Thymus (tissue), 11 donors: ENCODE measurements around the gene CES5A. TPM values are rescaled to one million over a fixed set of nuclear protein-coding genes. Genes with fewer than 3 reads are reported as not detected.
"Not testable (repeated sequence)": the region's sequence is repeated elsewhere in the genome, so short reads cannot be mapped to it uniquely, and the experiment has no call there.

ENCODE experiments used
- DNase-seq, 9 donors: peaks; one replicate each; pipeline ENCODE4 v3.0.0-alpha.2; 2013; ENCODE audit warnings: low spot score in 9 of 9, low read depth in 6 of 9, missing footprints in 1 of 9
- H3K27ac ChIP-seq, 2 donors: one replicate each; pipeline ENCODE4 v1.5.1; 2013; ENCODE audit warnings: control low read depth in 1 of 2, low read depth in 1 of 2, low read length in 1 of 2, mild to moderate bottlenecking in 1 of 2, moderate library complexity in 1 of 2
- H3K27me3 ChIP-seq, 2 donors: one replicate each; pipeline ENCODE4 v1.5.1; 2013; ENCODE audit warnings: low read length in 1 of 2; ENCODE audit not compliant: control insufficient read depth in 2 of 2, insufficient read depth in 1 of 2
- H3K36me3 ChIP-seq, 2 donors: one replicate each; pipeline ENCODE4 v1.5.1; 2013; ENCODE audit warnings: low read length in 1 of 2, mild to moderate bottlenecking in 1 of 2, moderate library complexity in 1 of 2; ENCODE audit not compliant: control insufficient read depth in 2 of 2, insufficient read depth in 2 of 2
- H3K4me1 ChIP-seq, 2 donors: one replicate each; pipeline ENCODE4 v1.5.1; 2013; ENCODE audit warnings: low read length in 2 of 2; ENCODE audit not compliant: control insufficient read depth in 2 of 2, insufficient read depth in 2 of 2
- H3K4me3 ChIP-seq, 2 donors: one replicate each; pipeline ENCODE4 v1.5.1; 2013; ENCODE audit warnings: low read length in 2 of 2, control low read depth in 1 of 2, mild to moderate bottlenecking in 1 of 2
- H3K9me3 ChIP-seq, 2 donors: one replicate each; pipeline ENCODE4 v1.5.1; 2013; ENCODE audit warnings: low read length in 1 of 2, mild to moderate bottlenecking in 1 of 2; ENCODE audit not compliant: control insufficient read depth in 2 of 2, insufficient read depth in 1 of 2
- WGBS: extraction: QIAGEN DNeasy Blood & Tissue Kit; methylation state at CpG from one replicate; pipeline ENCODE4 v1.1.7; 2013; 5-methylcytosine and 5-hydroxymethylcytosine counted together
- polyA plus RNA-seq: library from polyadenylated mRNA; stranded (reverse); fragments of 200-250 nt; gene quantifications from one replicate; pipeline ENCODE4 v1.2.3, GENCODE V29; 2013
- total RNA-seq: library from RNA; stranded (reverse); fragments of 120-200 nt; gene quantifications from one replicate; pipeline ENCODE4 v1.2.4, GENCODE V29; 2013
- donor health status: healthy.

Gene CES5A
- total and polyA plus RNA-seq, 2 donors, result 0.09 to 1.1 TPM

- H3K9me3 ChIP-seq, result no peaks in the 10 kb centered on the region
- H3K36me3 ChIP-seq, result no peaks in the 10 kb centered on the region
- H3K4me1 ChIP-seq, result no peaks in the 10 kb centered on the region
- no peak overlapping the region for H3K4me3 ChIP-seq
- WGBS, result 88% methylated on average over 4 of the region's 4 CpGs
- no peak for DNase-seq
- H3K27ac ChIP-seq, result no peak overlapping the region
- H3K27me3 ChIP-seq, result no peaks in the 10 kb centered on the region
These were observed 50.6 kb downstream of the CES5A start for GRCh38 chr16:55824473-55825000.

DNA sequence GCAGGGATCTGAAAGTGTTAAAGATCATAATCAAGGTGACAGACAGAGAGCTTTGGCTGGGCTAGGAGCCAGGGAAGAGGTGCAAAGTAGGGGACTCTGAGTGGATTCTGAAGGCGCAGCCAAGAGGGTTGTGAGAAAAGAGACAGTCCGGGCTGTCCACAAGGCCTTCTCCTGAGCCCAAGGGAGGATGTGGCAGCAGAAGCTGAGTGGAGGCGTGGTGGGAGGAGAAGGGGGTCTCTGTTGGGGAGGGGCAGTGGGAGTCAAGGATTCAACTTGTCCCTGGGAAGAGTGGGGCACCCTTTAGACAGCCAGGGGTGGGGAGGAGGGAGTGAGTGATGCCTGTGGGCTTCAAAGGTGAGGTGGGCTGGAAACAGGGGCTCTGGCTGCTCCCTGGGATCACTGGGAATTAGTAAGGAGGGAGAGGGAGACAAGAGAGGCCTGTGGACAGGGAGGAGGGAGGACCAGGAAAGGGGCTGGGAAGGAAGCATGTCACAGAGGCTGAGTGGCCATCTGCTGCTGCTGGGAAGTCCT lies 52.8 kb downstream of the CES5A start:
- H3K36me3 ChIP-seq, result no peaks in the 10 kb centered on the region
- H3K4me3 ChIP-seq, result no peak overlapping the region
- no peak for DNase-seq
- WGBS, result 85% methylated on average over 3 of the region's 3 CpGs
- H3K27ac ChIP-seq, result no peak overlapping the region
- H3K4me1 ChIP-seq, result no peaks in the 10 kb centered on the region
- no peaks in the 10 kb centered on the region for H3K27me3 ChIP-seq
- H3K9me3 ChIP-seq, result no peaks in the 10 kb centered on the region

DNA sequence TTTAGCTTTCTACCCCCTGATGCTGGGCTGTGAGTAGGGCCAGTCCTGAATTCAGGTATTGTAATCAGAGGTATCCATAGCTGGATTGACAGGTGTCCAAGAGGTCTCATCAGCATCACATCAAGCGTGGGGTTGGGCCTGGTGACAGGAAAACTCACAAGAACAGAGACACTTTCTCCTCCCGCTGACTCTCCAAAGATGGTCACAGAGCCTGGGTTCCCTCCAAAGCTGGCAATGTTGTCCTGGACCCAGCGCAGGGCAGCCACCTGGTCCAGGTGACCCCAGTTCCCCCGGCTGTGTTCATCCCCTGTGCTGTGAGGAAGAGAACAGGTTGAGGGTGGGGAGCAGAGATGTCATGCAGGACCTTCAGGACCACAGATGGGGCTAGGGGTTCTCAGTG lies 54.0 kb downstream of the CES5A start:
- Histone ChIP-seq H3K36me3 (no peaks in the 10 kb centered on the region), H3K9me3 (no peaks in the 10 kb centered on the region), H3K4me1 (no peaks in the 10 kb centered on the region), H3K4me3 (no peak overlapping the region), H3K27me3 (no peaks in the 10 kb centered on the region), H3K27ac (no peak overlapping the region)
- no peak for DNase-seq
- 84% methylated on average over 4 of the region's 4 CpGs for WGBS

- H3K9me3 ChIP-seq, result no peaks in the 10 kb centered on the region
- H3K27ac ChIP-seq, result no peak overlapping the region
- WGBS, result 96% methylated on average over 3 of the region's 3 CpGs
- no peaks in the 10 kb centered on the region for H3K4me1 ChIP-seq
- no peaks in the 10 kb centered on the region for H3K36me3 ChIP-seq
- H3K27me3 ChIP-seq, result no peaks in the 10 kb centered on the region
- H3K4me3 ChIP-seq, result no peak overlapping the region
- DNase-seq, result no peak
These were observed 54.6 kb downstream of the CES5A start for GRCh38 chr16:55820615-55821014.

DNA sequence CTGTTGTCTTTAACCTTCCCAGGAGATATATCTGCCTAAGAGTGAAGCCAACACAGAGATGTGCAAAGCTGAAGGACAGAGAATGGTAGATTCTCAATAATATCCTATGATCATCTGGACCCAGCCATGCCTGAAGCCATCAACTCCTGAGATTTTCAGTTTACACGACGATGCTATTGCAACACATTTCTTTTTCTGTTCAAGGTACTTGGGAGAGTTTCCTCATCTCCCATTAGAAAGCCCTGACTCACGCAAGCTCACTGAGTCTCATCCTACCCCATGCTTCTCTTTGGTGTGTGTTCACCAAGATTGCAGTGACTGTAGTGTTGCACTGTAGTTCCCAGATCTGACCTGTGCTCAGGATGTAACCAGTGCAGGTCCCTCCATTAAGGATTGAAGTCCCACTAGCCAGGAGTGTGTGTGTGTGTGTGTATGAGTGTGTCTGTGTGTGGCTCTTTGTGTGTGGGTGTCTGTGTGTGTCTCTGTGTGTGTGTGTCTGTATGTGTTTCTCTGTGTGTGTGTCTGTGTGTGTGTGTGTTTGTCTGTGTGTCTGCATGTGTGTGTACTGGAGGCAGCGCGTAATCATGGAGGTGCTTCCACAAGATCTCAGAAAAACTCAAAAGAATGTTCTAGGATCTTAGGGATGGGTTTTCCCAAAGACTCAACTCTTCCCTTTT lies 57.8 kb downstream of the CES5A start:
- H3K36me3 ChIP-seq, result no peaks in the 10 kb centered on the region
- no peak for DNase-seq
- no peaks in the 10 kb centered on the region for H3K4me1 ChIP-seq
- no peak overlapping the region for H3K27ac ChIP-seq
- WGBS, result 94% methylated on average over 5 of the region's 5 CpGs
- no peak overlapping the region for H3K4me3 ChIP-seq
- H3K9me3 ChIP-seq, result no peaks in the 10 kb centered on the region
- no peaks in the 10 kb centered on the region for H3K27me3 ChIP-seq

- not testable (repeated sequence) for H3K9me3 ChIP-seq, H3K4me3 ChIP-seq, DNase-seq, H3K4me1 ChIP-seq, H3K36me3 ChIP-seq, H3K27me3 ChIP-seq, H3K27ac ChIP-seq
- WGBS, result 80% methylated on average over 4 of the region's 4 CpGs
These were observed 59.0 kb downstream of the CES5A start for GRCh38 chr16:55816222-55816621.

DNA sequence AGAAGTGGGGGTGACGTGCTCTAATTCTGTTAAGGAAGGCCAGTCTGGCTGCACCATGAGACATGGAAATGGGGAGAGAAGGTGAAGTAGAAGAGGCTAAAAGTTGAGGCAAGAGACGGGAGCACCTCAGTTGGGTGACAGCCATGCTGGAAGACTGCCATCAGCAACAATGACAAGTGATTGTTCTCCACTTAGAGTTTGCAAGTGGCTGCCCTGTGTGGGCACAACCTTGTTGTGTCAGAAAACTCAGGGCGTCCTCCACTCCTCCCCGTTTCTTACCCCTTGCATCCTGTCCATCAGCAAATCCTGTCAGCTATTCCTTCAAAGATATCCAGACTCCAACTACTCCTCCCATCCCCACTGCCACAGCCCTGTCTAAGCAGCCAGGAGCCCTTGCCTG lies 59.9 kb downstream of the CES5A start:
- Histone ChIP-seq H3K9me3 (no peaks in the 10 kb centered on the region), H3K4me1 (no peaks in the 10 kb centered on the region), H3K4me3 (no peak overlapping the region), H3K27me3 (no peaks in the 10 kb centered on the region), H3K36me3 (no peaks in the 10 kb centered on the region), H3K27ac (no peak overlapping the region)
- DNase-seq, result no peak
- WGBS, result 81% methylated on average over 3 of the region's 4 CpGs

DNA sequence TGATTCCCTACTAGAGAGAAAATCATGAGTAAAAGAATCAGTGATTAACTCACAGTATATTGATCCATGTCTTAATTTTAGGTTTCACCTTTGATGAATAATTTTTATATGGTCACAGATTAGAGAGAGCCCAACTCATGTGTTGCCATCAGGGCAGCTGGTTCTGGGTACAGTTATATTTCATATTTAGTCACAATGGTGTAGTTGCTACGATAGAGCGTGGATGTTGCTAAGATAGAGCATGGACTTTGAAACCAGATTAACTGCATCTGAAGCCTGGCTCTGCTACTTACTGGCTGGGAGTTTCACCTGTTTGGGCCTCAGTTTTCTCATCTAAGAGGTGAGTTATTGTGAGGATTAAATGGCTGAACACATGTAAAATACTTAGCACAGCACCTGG lies 61.0 kb downstream of the CES5A start:
- not testable (repeated sequence) for H3K27ac ChIP-seq, H3K9me3 ChIP-seq, H3K27me3 ChIP-seq, H3K4me3 ChIP-seq, H3K36me3 ChIP-seq, H3K4me1 ChIP-seq, DNase-seq
- 46% methylated on average over 2 of the region's 2 CpGs for WGBS

- H3K27ac ChIP-seq, H3K4me1 ChIP-seq, H3K4me3 ChIP-seq, DNase-seq, H3K27me3 ChIP-seq, H3K36me3 ChIP-seq, H3K9me3 ChIP-seq: not testable (repeated sequence)
- 88% methylated on average over 7 of the region's 9 CpGs for WGBS
These were observed 61.4 kb downstream of the CES5A start for GRCh38 chr16:55813730-55814129.
